Iris pigment epithelial cell (primary cell): ENCODE results near the gene MAGEH1.
"Not testable (repeated sequence)": the region's sequence is repeated elsewhere in the genome, so short reads cannot be mapped to it uniquely, and the experiment has no call there.

Source experiments
- DNase-seq: peaks from one replicate; pipeline ENCODE4 v3.0.0-alpha.2; 2011; ENCODE audit warnings: low read depth

Gene MAGEH1

DNA sequence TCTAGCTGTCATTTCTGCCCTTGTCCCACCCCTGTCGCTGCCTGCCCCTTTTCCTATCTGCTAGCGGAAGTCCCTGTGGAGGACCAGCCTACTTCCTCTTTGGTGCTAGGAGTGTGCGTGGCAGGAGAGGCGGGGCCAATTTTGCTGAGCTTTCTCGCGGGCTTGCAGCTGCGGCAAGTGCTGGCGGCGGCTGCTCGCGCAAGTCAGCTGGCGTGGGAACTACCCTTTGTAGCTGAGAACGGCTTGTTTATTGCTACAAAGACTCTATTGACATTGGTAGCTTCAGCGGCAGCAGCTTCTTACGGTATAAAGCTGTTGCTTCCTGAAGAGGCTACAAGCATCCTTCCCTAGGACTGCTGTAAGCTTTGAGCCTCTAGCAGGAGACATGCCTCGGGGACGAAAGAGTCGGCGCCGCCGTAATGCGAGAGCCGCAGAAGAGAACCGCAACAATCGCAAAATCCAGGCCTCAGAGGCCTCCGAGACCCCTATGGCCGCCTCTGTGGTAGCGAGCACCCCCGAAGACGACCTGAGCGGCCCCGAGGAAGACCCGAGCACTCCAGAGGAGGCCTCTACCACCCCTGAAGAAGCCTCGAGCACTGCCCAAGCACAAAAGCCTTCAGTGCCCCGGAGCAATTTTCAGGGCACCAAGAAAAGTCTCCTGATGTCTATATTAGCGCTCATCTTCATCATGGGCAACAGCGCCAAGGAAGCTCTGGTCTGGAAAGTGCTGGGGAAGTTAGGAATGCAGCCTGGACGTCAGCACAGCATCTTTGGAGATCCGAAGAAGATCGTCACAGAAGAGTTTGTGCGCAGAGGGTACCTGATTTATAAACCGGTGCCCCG is at the start of gene MAGEH1:
MAGEH1 (plus strand) TSS at position 138 of the 843 bp plus-strand sequence; CDS start at position 386, 248 bp downstream.
- DNase-seq, result peak; percentile 80

GRCh38 chrX:55427079-55427478 is 24.8 kb upstream of the MAGEH1 start:
- not testable (repeated sequence) for DNase-seq

- not testable (repeated sequence) for DNase-seq
Measured at GRCh38 chrX:55443468-55443867, 8.5 kb upstream of the MAGEH1 start.

GRCh38 chrX:55450259-55450658 is 1.7 kb upstream of the MAGEH1 start:
- DNase-seq, result peak; percentile 2

DNA sequence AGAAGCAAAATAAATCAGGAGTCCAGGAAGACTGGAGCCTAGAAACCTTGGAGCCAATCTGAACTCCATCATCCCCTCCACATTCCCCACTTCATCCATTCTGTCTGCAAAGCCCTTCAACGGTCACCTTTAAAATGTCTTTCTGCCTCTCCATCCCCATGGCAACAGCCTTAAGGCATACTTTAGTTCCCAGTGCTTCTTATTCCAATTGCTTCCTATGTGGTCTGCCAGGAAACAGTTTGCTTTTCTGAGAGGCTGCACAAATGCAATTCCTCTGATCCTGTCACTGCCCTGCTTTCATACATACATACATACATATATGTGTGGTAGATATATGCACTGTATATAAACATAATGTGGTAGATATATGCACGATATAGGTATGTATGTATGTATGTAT is 786 bp upstream of the MAGEH1 start:
- DNase-seq, result no peak

DNA sequence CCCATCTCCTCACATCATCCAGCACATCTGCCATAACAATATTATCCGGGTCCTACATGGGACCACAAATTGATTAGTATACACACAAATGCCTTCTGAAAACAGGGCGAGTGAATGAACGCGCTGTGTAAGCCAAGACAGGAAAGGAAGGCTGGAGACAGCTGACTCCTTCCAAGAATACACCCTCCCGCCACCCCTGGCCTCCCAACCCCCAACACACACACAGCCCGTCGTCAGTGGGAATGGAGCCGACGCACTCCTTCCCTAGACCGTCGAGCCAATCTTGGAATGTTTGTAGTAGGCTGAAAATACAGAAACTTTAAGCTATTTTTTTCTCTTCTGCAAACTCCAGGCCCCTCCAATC is 319 bp upstream of the MAGEH1 start:
- no peak for DNase-seq

- DNase-seq, result no peak
Measured at GRCh38 chrX:55452833-55453124, 852 bp downstream of the MAGEH1 start.

DNA sequence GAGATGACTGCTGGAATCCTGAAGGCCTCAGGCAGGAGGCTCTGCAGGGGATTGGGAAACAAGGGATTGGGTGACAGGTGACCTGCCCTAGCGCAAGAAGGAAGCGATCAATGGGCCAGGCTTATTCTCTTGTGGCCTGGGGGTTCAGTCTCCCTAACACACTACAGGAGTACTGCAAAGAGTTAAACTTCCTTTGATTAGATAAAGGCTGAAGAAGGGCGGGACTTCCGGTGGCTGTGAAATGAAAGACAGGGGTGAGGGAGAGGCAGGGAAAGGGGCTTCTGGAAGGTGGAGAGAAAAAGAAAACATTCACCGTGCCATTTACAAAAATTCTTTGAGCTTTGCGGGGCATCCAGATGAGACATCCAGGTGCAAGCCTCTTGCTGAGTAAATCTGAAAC is 3.8 kb downstream of the MAGEH1 start:
- DNase-seq, result not testable (repeated sequence)

DNA sequence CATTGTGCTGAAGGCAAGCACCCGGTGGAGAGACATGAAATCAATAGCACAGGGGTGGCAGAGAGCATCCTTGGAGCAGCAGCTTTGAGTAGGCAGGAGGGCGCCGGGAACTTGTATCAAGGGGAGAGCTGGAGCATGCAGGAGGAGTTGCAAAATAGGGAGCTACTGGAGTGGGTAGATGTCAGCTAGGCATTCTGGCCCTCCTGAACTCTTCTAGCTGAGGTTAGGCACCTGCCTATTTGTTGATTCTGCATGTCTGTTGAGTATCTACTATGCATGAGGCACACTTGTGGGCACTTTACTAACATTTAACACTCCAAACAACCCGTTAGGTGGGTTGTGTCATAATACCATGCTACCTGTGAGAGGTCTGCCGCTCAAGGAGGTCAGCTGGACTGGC is 7.5 kb downstream of the MAGEH1 start:
- DNase-seq, result not testable (repeated sequence)

GRCh38 chrX:55459926-55460325 is 8.0 kb downstream of the MAGEH1 start:
- DNase-seq, result not testable (repeated sequence)

GRCh38 chrX:55464050-55464449 is 12.1 kb downstream of the MAGEH1 start:
- DNase-seq, result not testable (repeated sequence)

GRCh38 chrX:55465108-55465507 is 13.2 kb downstream of the MAGEH1 start:
- DNase-seq, result not testable (repeated sequence)

- DNase-seq, result not testable (repeated sequence)
Measured at GRCh38 chrX:55465791-55466190, 13.9 kb downstream of the MAGEH1 start.

DNA sequence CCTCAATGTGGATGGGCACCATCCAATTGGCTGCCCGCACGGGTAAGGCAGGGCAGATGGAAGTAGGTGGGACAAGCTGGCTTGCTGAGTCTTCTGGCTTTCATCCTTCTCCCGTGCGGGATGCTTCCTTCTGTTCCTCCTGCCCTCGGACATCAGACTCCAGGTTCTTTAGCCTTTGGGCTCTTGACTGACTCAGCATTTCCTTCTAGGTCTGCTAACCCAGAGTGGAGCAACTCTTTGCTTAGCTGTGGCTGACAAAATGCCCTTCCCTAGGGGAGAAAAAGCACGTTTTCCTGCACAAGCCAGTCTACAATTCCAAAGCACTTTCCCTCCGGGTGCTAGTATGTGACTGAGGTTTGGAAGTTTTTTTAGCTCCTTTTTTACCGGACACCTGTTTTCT is 28.0 kb downstream of the MAGEH1 start:
- DNase-seq, result not testable (repeated sequence)

DNA sequence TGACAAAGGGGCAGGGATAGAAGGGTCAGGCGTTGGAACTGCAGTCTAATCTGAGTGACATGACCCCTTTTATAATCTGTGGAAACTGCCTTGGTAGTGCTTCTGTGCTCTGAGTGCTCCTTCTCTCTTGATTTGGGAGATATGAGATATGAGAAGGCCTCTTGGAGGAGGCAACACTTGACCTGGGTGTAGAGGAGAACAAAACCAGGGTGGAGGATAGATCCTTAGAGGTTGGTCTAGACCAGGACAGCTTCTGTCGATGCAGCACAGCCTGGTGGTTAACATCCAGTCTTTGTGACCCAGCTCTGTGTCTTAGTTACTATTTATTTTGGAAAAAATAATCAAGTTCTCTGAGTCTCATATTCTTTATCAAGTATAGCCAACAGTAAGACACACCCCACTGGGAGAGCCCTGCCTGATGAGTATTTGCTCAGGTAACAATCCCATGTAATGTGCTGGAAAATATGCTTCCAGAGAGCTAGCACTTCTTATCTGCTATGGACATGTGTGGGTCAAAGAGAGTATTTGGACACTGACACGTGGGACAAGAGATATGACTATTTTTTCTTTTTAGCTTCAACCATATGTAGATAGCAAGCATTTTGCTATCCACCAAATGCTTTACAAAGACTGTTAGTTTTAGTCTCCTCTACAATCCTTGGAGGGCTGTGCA is 28.6 kb downstream of the MAGEH1 start:
- DNase-seq, result no peak

DNA sequence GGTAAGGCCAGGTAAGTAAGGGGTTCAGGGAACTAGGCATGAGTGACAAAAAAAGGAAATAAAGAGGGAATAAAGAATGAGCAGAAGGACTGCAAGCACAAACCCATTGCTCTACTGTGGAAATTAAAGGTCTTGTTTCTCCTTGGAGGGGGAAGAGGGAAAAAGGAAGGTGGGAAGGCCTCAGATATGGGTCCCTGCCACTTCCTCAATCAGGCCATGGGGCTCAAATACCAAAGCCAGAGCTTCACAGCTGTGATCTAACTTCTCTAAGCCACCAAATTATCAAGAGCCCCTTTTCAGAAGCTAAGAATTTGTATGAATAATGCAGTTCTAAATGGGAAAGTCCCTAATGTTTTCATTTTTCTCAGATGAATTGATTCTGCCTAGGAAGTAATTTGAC is 33.0 kb downstream of the MAGEH1 start:
- no peak for DNase-seq

- no peak for DNase-seq
Measured at GRCh38 chrX:55486736-55487135, 34.8 kb downstream of the MAGEH1 start.

GRCh38 chrX:55487143-55487542 is 35.2 kb downstream of the MAGEH1 start:
- DNase-seq, result no peak

- no peak for DNase-seq
Measured at GRCh38 chrX:55488006-55488592, 36.2 kb downstream of the MAGEH1 start.

- peak; percentile 56 for DNase-seq
Measured at GRCh38 chrX:55488593-55489313, 36.8 kb downstream of the MAGEH1 start.

- peak; percentile 26 for DNase-seq
Measured at GRCh38 chrX:55489314-55490009, 37.5 kb downstream of the MAGEH1 start, which contains the start of gene USP51. Gene USP51 (minus strand): TSS chrX:55489848. CDS start chrX:55488939, 909 bp downstream.

GRCh38 chrX:55490121-55490520 is 38.2 kb downstream of the MAGEH1 start:
- DNase-seq, result no peak
